Measurements from ENCODE around the gene PICK1.
"Not testable (repeated sequence)": the region's sequence is repeated elsewhere in the genome, so short reads cannot be mapped to it uniquely, and the experiment has no call there.

PICK1 gene

GRCh38 chr22:38036392-38037062 is 20.7 kb upstream of the PICK1 start:
- no peaks in the 10 kb centered on the region for H3K9me3 Mint-ChIP-seq
- peaks cover 0 to 2% of the 10 kb centered on the region in 2 donors for H3K36me3 Mint-ChIP-seq
- H3K27me3 Mint-ChIP-seq, result peaks cover 9 to 12% of the 10 kb centered on the region in 2 donors
- ATAC-seq (replicated peaks) (no peak), DNase-seq (no peak)
- H3K4me3 Mint-ChIP-seq, result no peak overlapping the region
- no peak overlapping the region for H3K27ac Mint-ChIP-seq
- peaks cover 0 to 6% of the 10 kb centered on the region in 2 donors for H3K4me1 Mint-ChIP-seq

- Mint-ChIP-seq H3K27me3 (peaks cover 12% of the 10 kb centered on the region in 2 donors), H3K4me1 (peaks cover 10 to 14% of the 10 kb centered on the region in 2 donors)
- H3K9me3 Mint-ChIP-seq; H3K36me3 Mint-ChIP-seq; ATAC-seq (replicated peaks); H3K4me3 Mint-ChIP-seq; H3K27ac Mint-ChIP-seq; DNase-seq: not testable (repeated sequence)
Observed at GRCh38 chr22:38037367-38038150, 19.6 kb upstream of the PICK1 start.

- H3K4me1 Mint-ChIP-seq, result peaks cover 12 to 14% of the 10 kb centered on the region in 2 donors
- H3K9me3 Mint-ChIP-seq, result no peaks in the 10 kb centered on the region
- ATAC-seq (replicated peaks), result no peak
- H3K36me3 Mint-ChIP-seq, result no peaks in the 10 kb centered on the region
- H3K4me3 Mint-ChIP-seq, result no peak overlapping the region
- no peak for DNase-seq
- peaks cover 12 to 13% of the 10 kb centered on the region in 2 donors for H3K27me3 Mint-ChIP-seq
- H3K27ac Mint-ChIP-seq, result no peak overlapping the region
Observed at GRCh38 chr22:38038426-38038825, 18.8 kb upstream of the PICK1 start.

DNA sequence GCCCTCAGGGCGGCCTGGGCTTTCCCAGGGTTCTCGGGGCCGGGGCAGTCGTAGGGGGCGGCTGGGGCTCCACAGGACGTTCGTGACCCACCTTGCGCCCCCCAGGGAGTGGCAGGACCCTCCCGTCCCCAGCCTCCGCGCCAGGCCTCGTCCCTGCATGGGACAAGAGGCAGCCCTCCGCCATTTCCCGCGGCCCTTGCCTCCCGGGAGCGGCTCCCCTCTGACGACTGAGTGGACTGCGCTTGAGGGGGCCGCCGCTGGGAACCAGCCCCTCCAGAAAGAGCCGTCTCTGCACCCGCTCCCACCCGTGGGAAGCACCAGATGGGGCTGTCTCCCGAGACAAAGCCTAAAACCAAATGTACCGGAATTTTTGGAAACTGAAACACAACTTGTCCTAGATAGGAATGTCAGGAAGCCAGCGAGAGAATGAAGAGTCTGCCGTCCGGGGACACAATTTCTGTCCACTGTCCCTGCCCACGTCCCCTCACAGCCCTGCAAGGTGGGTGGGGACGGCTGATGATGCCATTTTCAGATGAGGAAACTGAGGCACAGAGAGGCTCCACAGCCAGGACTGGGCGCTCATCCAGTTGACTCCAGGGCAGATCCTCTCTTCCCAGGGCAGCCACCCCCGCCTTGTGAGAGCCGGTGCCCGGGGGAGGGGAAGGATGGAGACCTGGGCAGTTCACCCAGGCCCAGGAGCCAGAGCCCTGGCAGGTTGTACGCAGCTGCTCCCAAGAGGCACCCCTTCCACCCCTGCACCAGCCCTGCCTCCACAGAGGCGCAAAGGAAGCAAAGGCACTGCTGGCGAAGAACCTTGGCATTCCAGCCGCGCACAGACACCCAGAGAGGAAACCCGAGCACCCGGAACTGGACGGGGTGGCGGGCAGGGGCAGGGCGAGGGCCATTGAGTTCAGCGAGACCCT is 18.1 kb upstream of the PICK1 start:
- Mint-ChIP-seq H3K4me3 (no peak overlapping the region), H3K36me3 (no peaks in the 10 kb centered on the region), H3K9me3 (no peaks in the 10 kb centered on the region), H3K27me3 (peaks cover 12 to 13% of the 10 kb centered on the region in 2 donors), H3K27ac (no peak overlapping the region), H3K4me1 (peaks cover 12 to 14% of the 10 kb centered on the region in 2 donors)
- ATAC-seq (replicated peaks) (no peak), DNase-seq (no peak)

GRCh38 chr22:38040953-38041759 is 16.0 kb upstream of the PICK1 start:
- no peaks in the 10 kb centered on the region for H3K36me3 Mint-ChIP-seq
- DNase-seq (no peak), ATAC-seq (replicated peaks) (no peak)
- H3K27ac Mint-ChIP-seq, result no peak overlapping the region
- H3K4me3 Mint-ChIP-seq, result no peak overlapping the region
- peaks cover 8 to 12% of the 10 kb centered on the region in 2 donors for H3K4me1 Mint-ChIP-seq
- H3K27me3 Mint-ChIP-seq, result peaks cover 12 to 21% of the 10 kb centered on the region in 2 donors
- no peaks in the 10 kb centered on the region for H3K9me3 Mint-ChIP-seq

DNA sequence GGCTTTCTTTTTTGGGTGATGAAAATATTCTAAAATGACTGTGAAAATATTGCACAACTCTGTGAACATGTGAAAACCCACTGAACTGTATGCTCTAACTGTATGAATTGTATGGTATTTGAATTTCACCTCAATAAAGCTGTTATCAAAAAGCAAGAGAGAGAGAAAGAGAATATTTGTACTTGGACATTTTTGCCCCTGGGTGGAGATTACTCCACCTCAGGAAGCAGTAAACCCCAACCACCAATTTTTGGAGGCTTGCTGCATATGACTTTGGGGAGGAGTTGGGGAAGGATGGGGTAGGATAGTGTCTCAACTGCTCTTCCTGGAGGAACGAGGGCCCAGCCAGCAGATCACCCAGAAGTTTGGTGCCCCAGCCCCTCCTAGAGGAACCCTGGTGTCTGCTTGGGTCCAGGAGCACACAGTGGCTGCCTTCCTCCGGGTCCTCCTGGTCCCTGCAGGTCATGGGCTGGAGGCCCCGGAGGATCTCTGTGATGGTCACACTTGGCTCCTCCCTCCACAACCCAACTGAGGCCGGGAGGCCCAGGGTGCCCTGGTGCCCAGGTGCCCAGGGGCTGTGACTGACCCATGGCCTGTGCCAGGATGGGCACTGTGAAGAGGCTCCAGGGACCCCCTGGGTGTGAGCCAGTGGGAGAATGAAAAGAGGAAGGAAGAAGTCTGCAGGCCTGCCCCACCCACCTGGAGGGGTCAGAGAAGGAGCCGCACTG is 15.3 kb upstream of the PICK1 start:
- Mint-ChIP-seq H3K9me3 (no peaks in the 10 kb centered on the region), H3K4me1 (peaks cover 8 to 12% of the 10 kb centered on the region in 2 donors), H3K4me3 (no peak overlapping the region), H3K27ac (no peak overlapping the region), H3K36me3 (no peaks in the 10 kb centered on the region), H3K27me3 (peaks cover 12 to 21% of the 10 kb centered on the region in 2 donors)
- ATAC-seq (replicated peaks) (no peak), DNase-seq (no peak)

GRCh38 chr22:38042488-38042790 is 14.8 kb upstream of the PICK1 start:
- Mint-ChIP-seq H3K27ac (no peak overlapping the region), H3K4me1 (peaks cover 8 to 12% of the 10 kb centered on the region in 2 donors), H3K27me3 (peaks cover 12 to 21% of the 10 kb centered on the region in 2 donors), H3K9me3 (no peaks in the 10 kb centered on the region), H3K36me3 (no peaks in the 10 kb centered on the region), H3K4me3 (no peak overlapping the region)
- DNase-seq (no peak), ATAC-seq (replicated peaks) (no peak)

GRCh38 chr22:38043151-38044039 is 13.8 kb upstream of the PICK1 start:
- Mint-ChIP-seq H3K4me1 (peaks cover 8 to 12% of the 10 kb centered on the region in 2 donors), H3K36me3 (no peaks in the 10 kb centered on the region), H3K27ac (no peak overlapping the region), H3K9me3 (no peaks in the 10 kb centered on the region), H3K27me3 (peaks cover 19 to 21% of the 10 kb centered on the region in 2 donors), H3K4me3 (no peak overlapping the region)
- DNase-seq (no peak), ATAC-seq (replicated peaks) (no peak)

- H3K27ac Mint-ChIP-seq, result no peak overlapping the region
- peaks cover 16% of the 10 kb centered on the region in 2 donors for H3K27me3 Mint-ChIP-seq
Observed at GRCh38 chr22:38046070-38046748, 11.0 kb upstream of the PICK1 start.

DNA sequence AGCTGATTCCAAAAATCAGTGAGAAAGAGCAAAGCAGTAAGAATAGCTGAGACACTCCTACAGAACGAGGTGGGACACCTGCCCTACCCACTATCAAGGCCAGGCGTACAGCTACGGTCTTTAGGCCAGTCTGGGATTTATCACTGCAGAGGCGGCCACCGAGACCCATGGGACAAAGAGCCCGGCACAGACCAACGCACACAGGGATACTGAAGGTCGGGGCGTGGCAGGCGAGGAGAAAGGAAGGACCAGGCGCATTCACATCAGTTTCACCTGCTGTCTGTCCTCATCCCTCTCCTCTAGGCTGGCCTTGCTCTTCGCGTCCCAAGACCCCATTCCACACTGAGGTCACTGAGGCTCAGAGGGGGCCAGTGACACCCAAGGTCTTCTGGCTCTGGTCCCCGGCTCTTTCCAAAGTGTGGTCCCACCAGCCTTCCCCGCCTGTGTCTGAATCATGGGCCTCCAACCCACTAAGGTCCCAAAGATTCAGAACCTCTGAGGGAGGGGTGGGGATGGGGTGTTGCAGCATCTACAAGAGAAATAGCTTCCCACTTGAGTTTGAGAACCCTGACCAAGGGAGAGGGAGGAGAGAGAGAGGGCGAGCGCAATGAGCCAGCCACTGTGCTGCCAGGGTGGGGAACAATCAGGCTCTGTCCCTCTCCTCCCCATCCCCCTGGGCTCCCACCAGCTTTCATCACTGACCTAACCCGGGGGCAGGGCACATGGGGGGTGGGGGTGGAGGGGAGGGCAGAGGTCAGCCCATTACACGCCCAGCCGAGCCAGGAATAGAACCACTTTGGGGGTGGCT is 7.2 kb upstream of the PICK1 start:
- peaks cover 7 to 9% of the 10 kb centered on the region in 2 donors for H3K4me1 Mint-ChIP-seq
- H3K27ac Mint-ChIP-seq, result no peak overlapping the region
- H3K36me3 Mint-ChIP-seq, result no peaks in the 10 kb centered on the region
- ATAC-seq (replicated peaks) (no peak), DNase-seq (no peak)
- no peak overlapping the region for H3K4me3 Mint-ChIP-seq
- peaks cover 10 to 26% of the 10 kb centered on the region in 2 donors for H3K27me3 Mint-ChIP-seq
- H3K9me3 Mint-ChIP-seq, result no peaks in the 10 kb centered on the region

More at GRCh38 chr22:38046070-38046748, 11.0 kb upstream of the PICK1 start:
- Mint-ChIP-seq H3K4me1 (peaks cover 8 to 12% of the 10 kb centered on the region in 2 donors), H3K36me3 (no peaks in the 10 kb centered on the region), H3K9me3 (no peaks in the 10 kb centered on the region), H3K4me3 (no peak overlapping the region)
- DNase-seq (no peak), ATAC-seq (replicated peaks) (no peak)

- DNase-seq (no peak), ATAC-seq (replicated peaks) (no peak)
- H3K9me3 Mint-ChIP-seq, result no peaks in the 10 kb centered on the region
- no peak overlapping the region for H3K27ac Mint-ChIP-seq
- peaks cover 7 to 9% of the 10 kb centered on the region in 2 donors for H3K4me1 Mint-ChIP-seq
- no peak overlapping the region for H3K4me3 Mint-ChIP-seq
- no peaks in the 10 kb centered on the region for H3K36me3 Mint-ChIP-seq
- peaks cover 6 to 26% of the 10 kb centered on the region in 2 donors for H3K27me3 Mint-ChIP-seq
Observed at GRCh38 chr22:38050720-38051119, 6.5 kb upstream of the PICK1 start.

All from stimulated activated naive B cell treated with anti-CD40 and anti-IgM and Interleukin-4, amounts not matched to agents 10 μg/mL and 1 μg/mL and 100 μg/mL, for 72 hours (primary cell).